H1 (cell line): ENCODE results near the gene PSMG2. TPM values are rescaled to one million over a fixed set of nuclear protein-coding genes. Genes with fewer than 3 reads are reported as not detected.

Experiments used
- CTCF ChIA-PET: fragments of 300-600 bp; sonication (Branson Sonifier 250); formaldehyde crosslinking; loops from one replicate; lab custom pipeline; 2021; ENCODE audit not compliant: partially characterized antibody; lab: Charles Lee
- POLR2A ChIA-PET: fragments of 300-600 bp; sonication (Branson Sonifier 250); formaldehyde crosslinking; loops from one replicate; lab custom pipeline; 2021; ENCODE audit warnings: inconsistent platforms; ENCODE audit not compliant: partially characterized antibody; lab: Charles Lee
- DNase-seq, 2 experiments: peaks; one replicate each; pipeline versions ENCODE4 v3.0.0 to v3.0.0-alpha.2; 2010 to 2022; ENCODE audit warnings: low spot score in 2 of 2, low read depth in 1 of 2, mixed read lengths in 1 of 2
- FAIRE-seq: peaks from 2 replicates; lab custom pipeline; 2011; peaks lifted over from hg19 to GRCh38; lab: Jason Lieb, UNC
- H2AFZ ChIP-seq: 2 replicates; pipeline ENCODE4 v1.8.1; 2012; ENCODE audit warnings: low read length, inconsistent platforms
- H2AK5ac ChIP-seq: 2 replicates; pipeline ENCODE4 v1.6.1; 2013; ENCODE audit warnings: low read depth, low read length
- H2BK120ac ChIP-seq: replicated peaks from 2 replicates; pipeline ENCODE3; 2013; ENCODE audit warnings: low read depth, low read length, inconsistent platforms
- H2BK12ac ChIP-seq: 2 replicates; pipeline ENCODE4 v1.6.1; 2013; ENCODE audit warnings: low read depth, low read length
- H2BK15ac ChIP-seq: 2 replicates; pipeline ENCODE4 v1.6.1; 2013; ENCODE audit warnings: low read length
- H2BK20ac ChIP-seq: 2 replicates; pipeline ENCODE4 v1.6.1; 2013; ENCODE audit warnings: low read length
- H2BK5ac ChIP-seq: 2 replicates; pipeline ENCODE4 v1.6.1; 2013; ENCODE audit warnings: low read depth, low read length
- H3K14ac ChIP-seq: 2 replicates; pipeline ENCODE4 v1.6.1; 2013; ENCODE audit warnings: inconsistent platforms; ENCODE audit not compliant: insufficient read length
- H3K18ac ChIP-seq: 2 replicates; pipeline ENCODE4 v1.6.1; 2013; ENCODE audit warnings: low read length; ENCODE audit errors: extremely low read depth
- H3K23ac ChIP-seq: 2 replicates; pipeline ENCODE4 v1.6.1; 2013; ENCODE audit warnings: inconsistent platforms; ENCODE audit not compliant: insufficient read length
- H3K23me2 ChIP-seq: 2 replicates; pipeline ENCODE4 v1.6.1; 2013; ENCODE audit warnings: low read depth, low read length
- H3K27ac ChIP-seq: 2 replicates; pipeline ENCODE4 v1.6.1; 2011; ENCODE audit warnings: low read depth, low read length, inconsistent platforms
- H3K27me3 ChIP-seq, 4 experiments: replicated peaks in 1 of 4; 1 replicate in 1 of 4; 2 replicates in 3 of 4; pipeline versions ENCODE4 v1.6.1 to v1.8.1; 2011 to 2013; ENCODE audit warnings: low read length in 3 of 4, mild to moderate bottlenecking in 3 of 4, inconsistent platforms in 2 of 4, mixed read lengths in 2 of 4, moderate library complexity in 1 of 4; ENCODE audit not compliant: control insufficient read depth in 3 of 4, insufficient read depth in 3 of 4; ENCODE audit errors: extremely low read depth in 1 of 4
- H3K36me3 ChIP-seq, 4 experiments: 2 replicates each; pipeline versions ENCODE4 v1.6.1 to v1.8.1; 2011 to 2013; ENCODE audit warnings: mild to moderate bottlenecking in 4 of 4, low read length in 3 of 4, moderate library complexity in 2 of 4, control low read depth in 1 of 4, inconsistent platforms in 1 of 4; ENCODE audit not compliant: insufficient read depth in 4 of 4, control insufficient read depth in 2 of 4
- H3K4ac ChIP-seq: replicated peaks from 2 replicates; pipeline ENCODE3; 2013; ENCODE audit warnings: low read length, low read depth, mixed read lengths, inconsistent platforms; ENCODE audit not compliant: insufficient read length
- H3K4me1 ChIP-seq, 4 experiments: replicated peaks in 1 of 4; 1 replicate in 1 of 4; 2 replicates in 3 of 4; pipeline versions ENCODE4 v1.6.1 to v1.8.1; 2011 to 2013; ENCODE audit warnings: low read length in 3 of 4, inconsistent platforms in 2 of 4, mixed read lengths in 1 of 4; ENCODE audit not compliant: insufficient read depth in 4 of 4, control insufficient read depth in 3 of 4
- H3K4me2 ChIP-seq, 2 experiments: 2 replicates each; pipeline versions ENCODE4 v1.6.1 to v1.8.1; 2011 to 2013; ENCODE audit warnings: low read depth in 2 of 2, low read length in 2 of 2, control low read depth in 1 of 2, inconsistent platforms in 1 of 2, mild to moderate bottlenecking in 1 of 2; ENCODE audit not compliant: insufficient read depth in 1 of 2
- H3K4me3 ChIP-seq, 4 experiments: fragments of 200-600, 300-600 bp in 1 of 4; sonication (generic), shearing (Covaris generic), sonication (Bioruptor Twin) in 1 of 4; 2 replicates each; pipeline versions ENCODE4 v1.5.1 to v1.8.1; 2011 to 2016; ENCODE audit warnings: low read length in 4 of 4, low read depth in 3 of 4, control low read depth in 2 of 4, inconsistent platforms in 2 of 4, mild to moderate bottlenecking in 2 of 4, mixed read lengths in 1 of 4, moderate library complexity in 1 of 4; ENCODE audit not compliant: insufficient read depth in 2 of 4; ENCODE audit errors: extremely low read depth in 1 of 4
- H3K56ac ChIP-seq: replicated peaks from 2 replicates; pipeline ENCODE3; 2013; ENCODE audit warnings: low read depth, mild to moderate bottlenecking, mixed read lengths, low read length, inconsistent platforms; ENCODE audit not compliant: insufficient read length
- H3K79me1 ChIP-seq: 2 replicates; pipeline ENCODE4 v1.6.1; 2013; ENCODE audit warnings: low read depth, low read length, control low read depth
- H3K79me2 ChIP-seq, 2 experiments: 2 replicates each; pipeline versions ENCODE4 v1.6.1 to v1.8.1; 2012 to 2013; ENCODE audit warnings: low read length in 2 of 2, mild to moderate bottlenecking in 2 of 2, inconsistent platforms in 1 of 2; ENCODE audit not compliant: insufficient read depth in 2 of 2, control insufficient read depth in 1 of 2
- H3K9ac ChIP-seq, 4 experiments: replicated peaks in 1 of 4; 1 replicate in 1 of 4; 2 replicates in 3 of 4; pipeline versions ENCODE4 v1.6.1 to v1.8.1; 2011 to 2013; ENCODE audit warnings: low read depth in 3 of 4, low read length in 3 of 4, control low read depth in 2 of 4, mild to moderate bottlenecking in 2 of 4, moderate library complexity in 2 of 4, inconsistent platforms in 1 of 4; ENCODE audit errors: extremely low read depth in 1 of 4
- H3K9me3 ChIP-seq, 2 experiments: 2 replicates each; pipeline versions ENCODE4 v1.6.1 to v1.8.1; 2012 to 2013; ENCODE audit warnings: mild to moderate bottlenecking in 2 of 2, moderate library complexity in 2 of 2, control low read depth in 1 of 2, inconsistent platforms in 1 of 2, low read depth in 1 of 2, low read length in 1 of 2, mixed read lengths in 1 of 2; ENCODE audit not compliant: insufficient read depth in 2 of 2
- H4K20me1 ChIP-seq, 2 experiments: replicated peaks in 1 of 2; 2 replicates each; pipeline versions ENCODE3 to v1.8.1; 2011 to 2013; ENCODE audit warnings: inconsistent platforms in 2 of 2, low read length in 2 of 2, mild to moderate bottlenecking in 1 of 2; ENCODE audit not compliant: insufficient read depth in 2 of 2, control insufficient read depth in 1 of 2
- H4K5ac ChIP-seq: 2 replicates; pipeline ENCODE4 v1.6.1; 2013; ENCODE audit warnings: low read length, low read depth, mixed read lengths, inconsistent platforms; ENCODE audit not compliant: insufficient read length
- H4K8ac ChIP-seq: 2 replicates; pipeline ENCODE4 v1.8.0; 2013; ENCODE audit warnings: mild to moderate bottlenecking, moderate library complexity, low read length, inconsistent platforms; ENCODE audit not compliant: insufficient read depth; ENCODE audit errors: extremely low read depth
- H4K91ac ChIP-seq: replicated peaks from 2 replicates; pipeline ENCODE3; 2013; ENCODE audit warnings: low read length, mixed read lengths, inconsistent platforms; ENCODE audit not compliant: insufficient read length
- BACH1 ChIP-seq: IDR thresholded peaks from 2 replicates; pipeline ENCODE4 v1.6.1; 2012; ENCODE audit warnings: low read length, improper control_type of control experiment
- CREB1 ChIP-seq: IDR thresholded peaks from 2 replicates; pipeline ENCODE4 v1.6.1; 2012; ENCODE audit warnings: inconsistent platforms
- EGR1 ChIP-seq: IDR thresholded peaks from 2 replicates; pipeline ENCODE4 v1.6.1; 2011; ENCODE audit warnings: low read depth, low read length, borderline replicate concordance
- KDM4A ChIP-seq: IDR thresholded peaks from one replicate; pipeline ENCODE4 v1.7.1; 2012; ENCODE audit warnings: low read depth, mild to moderate bottlenecking, moderate library complexity, low read length, inconsistent platforms; ENCODE audit not compliant: severe bottlenecking
- MAX ChIP-seq: IDR thresholded peaks from 2 replicates; pipeline ENCODE4 v1.6.1; 2012; ENCODE audit warnings: inconsistent platforms
- POLR2A ChIP-seq, 2 experiments: IDR thresholded peaks; 1 replicate in 1 of 2; 2 replicates in 1 of 2; pipeline ENCODE4 v1.6.1; 2011; ENCODE audit warnings: low read depth in 2 of 2, low read length in 2 of 2, mild to moderate bottlenecking in 2 of 2; ENCODE audit errors: control extremely low read depth in 1 of 2
- RBBP5 ChIP-seq: IDR thresholded peaks from 2 replicates; pipeline ENCODE4 v1.7.1; 2012; ENCODE audit warnings: low read depth, mild to moderate bottlenecking, inconsistent platforms, low read length, moderate library complexity, borderline replicate concordance
- YY1 ChIP-seq: IDR thresholded peaks from 2 replicates; pipeline ENCODE4 v1.6.1; 2011; ENCODE audit warnings: low read depth, mild to moderate bottlenecking, low read length
- WGBS, 2 experiments: shearing (Covaris generic) in 1 of 2; methylation state at CpG; one replicate each; pipeline versions ENCODE4 v1.1.6 to v1.1.7; 2013 to 2015; ENCODE audit warnings: low lambda C conversion rate in 2 of 2, mixed read lengths in 2 of 2, inconsistent platforms in 1 of 2, low coverage in 1 of 2, missing lambda C conversion rate in 1 of 2; ENCODE audit not compliant: insufficient replicate concordance in 2 of 2, insufficient coverage in 1 of 2, insufficient read length in 1 of 2; ENCODE audit errors: extremely low coverage in 1 of 2, missing lambda C conversion rate in 1 of 2; 5-methylcytosine and 5-hydroxymethylcytosine counted together
- polyA plus RNA-seq, 7 experiments: library from polyadenylated mRNA; depleted of rRNA in 3 of 7; stranded (reverse) in 5 of 7; unstranded in 2 of 7; fragments of >200 nt in 5 of 7; fragments of 200-250 nt in 2 of 7; gene quantifications; 1 replicate in 5 of 7; 2 replicates in 1 of 7; 4 replicates in 1 of 7; pipeline versions ENCODE4 v1.2.1 to v1.2.3, GENCODE V29; 2011 to 2013; ENCODE audit warnings: missing spikeins in 2 of 7, mixed read lengths in 2 of 7
- total RNA-seq: library from RNA; stranded (reverse); fragmentation: NEBNext Ultra II Directional; extraction: Animal tissue kit (Norgen Biotek cat#: 25700); gene quantifications from 2 replicates; pipeline ENCODE4 v1.2.1, GENCODE V29; 2021
- TF ChIP-seq, protein P1 (sequence below): IDR thresholded peaks from 2 replicates; pipeline ENCODE4 v1.6.1; 2012; ENCODE audit warnings: inconsistent platforms
- TF ChIP-seq, protein P2 (sequence below): IDR thresholded peaks from 2 replicates; pipeline ENCODE4 v1.6.1; 2011; ENCODE audit warnings: low read depth, mild to moderate bottlenecking, low read length; ENCODE audit not compliant: insufficient read depth

PSMG2 gene
- total and polyA plus RNA-seq, 2 of the 8 experiments (the other 6 are each of a cell fraction or from before 2014, with no cell fraction given), result 52.9 to 79.3 TPM

DNA sequence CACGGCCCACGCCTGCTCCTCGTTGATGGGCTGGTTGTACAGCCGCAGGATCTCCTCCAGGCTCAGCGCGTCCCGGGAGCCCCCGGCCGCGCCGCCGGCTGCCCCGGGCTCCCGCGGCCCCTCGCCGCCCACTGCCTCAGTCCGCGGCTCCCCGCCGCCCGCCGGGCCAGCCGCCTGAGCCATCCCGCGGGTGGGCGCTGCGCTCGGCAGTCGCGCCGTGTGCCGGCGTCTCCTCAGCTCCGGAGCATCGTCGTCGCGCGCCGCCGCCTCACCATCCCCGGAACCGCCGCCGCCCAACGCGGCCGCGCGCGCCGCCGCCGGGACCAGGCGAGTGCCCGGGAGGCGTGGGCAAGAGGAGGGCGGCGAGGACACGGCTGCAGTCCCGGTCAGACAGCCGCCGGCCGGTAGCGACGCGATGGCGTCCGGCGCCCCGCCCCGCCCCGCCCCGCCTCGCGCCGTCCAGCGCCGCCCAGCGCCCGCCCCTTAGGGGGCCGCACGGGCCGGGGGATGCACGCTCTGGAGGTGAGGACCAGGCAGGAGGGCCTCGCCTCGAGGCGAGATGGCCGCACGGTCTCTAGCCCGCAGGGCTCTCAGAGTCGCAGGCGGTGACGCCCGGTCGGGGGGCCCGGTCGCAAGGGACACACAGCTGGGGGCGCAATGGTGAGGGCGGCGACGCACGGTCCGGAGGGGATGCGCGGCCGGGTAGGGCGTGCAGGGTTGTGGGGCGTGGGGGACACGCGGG lies 45.0 kb upstream of the PSMG2 start, which contains the start of gene SPIRE1:
Gene SPIRE1, minus strand, starts transcription at position 424 of the 742 bp plus-strand sequence. Its CDS starts 241 bp downstream, at position 183.
- no peak within 1 kb of the TSS for H2BK12ac ChIP-seq
- CTCF ChIA-PET, result interaction anchor here (1.4 to 10.2 kb wide), 4 partner anchors 179 to 330 kb away, joined by 3 to 139 read pairs (median 6); no protein-coding TSS in a partner anchor

More for the DNA sequence above, 45.0 kb upstream of the PSMG2 start, which contains the start of gene SPIRE1:
- peak within 1 kb of the TSS; percentile 51 for H4K8ac ChIP-seq
- H3K36me3 ChIP-seq, result no peaks in the 10 kb centered on the region
- H3K79me1 ChIP-seq, result no peaks in the 10 kb centered on the region
- no peak within 1 kb of the TSS for H2BK120ac ChIP-seq
- POLR2A ChIA-PET, result interaction anchor here (0.8 to 1.4 kb wide), 2 partner anchors 250 to 369 kb away, joined by 3 to 4 read pairs; partner anchors contain the start of gene PRELID3A
- H2AK5ac ChIP-seq, result no peak within 1 kb of the TSS
- H3K23me2 ChIP-seq, result no peaks in the 10 kb centered on the region; the same call in 1 of the 2 replicates
- H4K5ac ChIP-seq, result no peak within 1 kb of the TSS
- no peak within 1 kb of the TSS for H2BK5ac ChIP-seq
- TF ChIP-seq, protein P1, sequence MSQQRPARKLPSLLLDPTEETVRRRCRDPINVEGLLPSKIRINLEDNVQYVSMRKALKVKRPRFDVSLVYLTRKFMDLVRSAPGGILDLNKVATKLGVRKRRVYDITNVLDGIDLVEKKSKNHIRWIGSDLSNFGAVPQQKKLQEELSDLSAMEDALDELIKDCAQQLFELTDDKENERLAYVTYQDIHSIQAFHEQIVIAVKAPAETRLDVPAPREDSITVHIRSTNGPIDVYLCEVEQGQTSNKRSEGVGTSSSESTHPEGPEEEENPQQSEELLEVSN, result 0 out of 2 replicates have a peak, but pooled peaks have one; percentile 49
- 0 out of 2 replicates have a peak, but pooled peaks have one; percentile 6 for TF ChIP-seq BACH1
- TF ChIP-seq, protein P2, sequence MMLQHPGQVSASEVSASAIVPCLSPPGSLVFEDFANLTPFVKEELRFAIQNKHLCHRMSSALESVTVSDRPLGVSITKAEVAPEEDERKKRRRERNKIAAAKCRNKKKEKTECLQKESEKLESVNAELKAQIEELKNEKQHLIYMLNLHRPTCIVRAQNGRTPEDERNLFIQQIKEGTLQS, result no peak
- peak; percentile 79 for TF ChIP-seq MAX
- TF ChIP-seq RBBP5, result 0 out of 2 replicates have a peak, but pooled peaks have one; percentile 23
- TF ChIP-seq POLR2A (IDR thresholded peaks at IDR 0.05; ENCODE audit: control extremely low read depth in 1 of 2, low read depth in 2 of 2, low read length in 2 of 2), result peak in 1 of 2 experiments; percentile 64; a peak in 1 of 3 replicates
- peak; percentile 48; the same call in 1 of the 2 replicates for TF ChIP-seq CREB1
- TF ChIP-seq YY1, result peak; percentile 26; the same call in 1 of the 2 replicates
- TF ChIP-seq KDM4A, result peak; percentile 88
- TF ChIP-seq EGR1, result no peak
- H4K91ac ChIP-seq, result no peak within 1 kb of the TSS
- no peak within 1 kb of the TSS; the same call in 1 of the 2 replicates for H2AFZ ChIP-seq
- no peak for FAIRE-seq
- peak within 1 kb of the TSS; percentile 29 to 82 (median 48); a peak in 5 of 7 replicates for H3K9ac ChIP-seq
- H2BK20ac ChIP-seq, result no peak within 1 kb of the TSS
- H3K79me2 ChIP-seq, result peaks cover 0 to 26% of the 10 kb centered on the region in 2 experiments; a peak in 2 of 4 replicates
- no peak within 1 kb of the TSS; the same call in 1 of the 2 replicates for H3K27ac ChIP-seq
- no peak within 1 kb of the TSS for H3K14ac ChIP-seq
- H3K4me2 ChIP-seq, result peak within 1 kb of the TSS; percentile 70 to 88
- peaks cover 0 to 12% (median 5%) of the 10 kb centered on the region in 4 experiments; a peak in 5 of 7 replicates for H3K27me3 ChIP-seq
- H2BK15ac ChIP-seq, result no peak within 1 kb of the TSS
- no peaks in the 10 kb centered on the region for H3K9me3 ChIP-seq
- DNase-seq, result peak in 1 of 2 experiments; percentile 79
- H3K4me1 ChIP-seq, result peaks cover 0 to 3% (median 1%) of the 10 kb centered on the region in 4 experiments; a peak in 3 of 7 replicates
- H4K20me1 ChIP-seq, result peaks cover 0 to 1% of the 10 kb centered on the region in 2 experiments
- H3K23ac ChIP-seq, result no peak within 1 kb of the TSS
- H3K56ac ChIP-seq, result no peak within 1 kb of the TSS
- peak within 1 kb of the TSS; percentile 78; the same call in 1 of the 2 replicates for H3K18ac ChIP-seq
- 3% methylated on average over 33 of the region's 112 CpGs; no CpG with 5 or more reads in 1 of the 2 experiments for WGBS, 2 experiments
- H3K4ac ChIP-seq, result no peak within 1 kb of the TSS
- peak within 1 kb of the TSS; percentile 61 to 90 (median 74) for H3K4me3 ChIP-seq
